ENCODE data around the gene PHF2. TPM values are rescaled to one million over a fixed set of nuclear protein-coding genes. Genes with fewer than 3 reads are reported as not detected.

Gene PHF2
- total and polyA plus RNA-seq, 2 experiments from 2014 or later = 4.3 to 11.8 TPM

DNA sequence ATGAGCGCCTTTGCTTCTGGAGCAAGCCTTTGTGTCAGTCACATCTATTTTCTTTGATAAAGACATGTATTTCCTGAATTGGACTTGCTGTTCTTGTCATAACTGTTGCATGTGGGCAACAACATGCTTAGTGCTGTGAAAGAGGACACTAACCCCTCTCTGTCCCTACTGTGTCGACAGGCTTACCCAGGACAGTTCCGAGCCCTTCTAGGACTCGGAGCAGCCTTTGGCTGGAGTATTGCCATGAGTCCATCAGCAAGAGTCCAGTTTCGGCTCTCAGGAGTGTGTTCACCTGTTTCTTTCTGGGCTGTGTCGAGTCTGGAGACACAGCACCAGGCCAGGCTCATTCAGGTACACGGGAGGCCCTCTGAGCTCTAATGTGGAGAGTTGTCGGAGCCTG lies 36.1 kb upstream of the PHF2 start (continued):
- TF ChIP-seq, protein P1, sequence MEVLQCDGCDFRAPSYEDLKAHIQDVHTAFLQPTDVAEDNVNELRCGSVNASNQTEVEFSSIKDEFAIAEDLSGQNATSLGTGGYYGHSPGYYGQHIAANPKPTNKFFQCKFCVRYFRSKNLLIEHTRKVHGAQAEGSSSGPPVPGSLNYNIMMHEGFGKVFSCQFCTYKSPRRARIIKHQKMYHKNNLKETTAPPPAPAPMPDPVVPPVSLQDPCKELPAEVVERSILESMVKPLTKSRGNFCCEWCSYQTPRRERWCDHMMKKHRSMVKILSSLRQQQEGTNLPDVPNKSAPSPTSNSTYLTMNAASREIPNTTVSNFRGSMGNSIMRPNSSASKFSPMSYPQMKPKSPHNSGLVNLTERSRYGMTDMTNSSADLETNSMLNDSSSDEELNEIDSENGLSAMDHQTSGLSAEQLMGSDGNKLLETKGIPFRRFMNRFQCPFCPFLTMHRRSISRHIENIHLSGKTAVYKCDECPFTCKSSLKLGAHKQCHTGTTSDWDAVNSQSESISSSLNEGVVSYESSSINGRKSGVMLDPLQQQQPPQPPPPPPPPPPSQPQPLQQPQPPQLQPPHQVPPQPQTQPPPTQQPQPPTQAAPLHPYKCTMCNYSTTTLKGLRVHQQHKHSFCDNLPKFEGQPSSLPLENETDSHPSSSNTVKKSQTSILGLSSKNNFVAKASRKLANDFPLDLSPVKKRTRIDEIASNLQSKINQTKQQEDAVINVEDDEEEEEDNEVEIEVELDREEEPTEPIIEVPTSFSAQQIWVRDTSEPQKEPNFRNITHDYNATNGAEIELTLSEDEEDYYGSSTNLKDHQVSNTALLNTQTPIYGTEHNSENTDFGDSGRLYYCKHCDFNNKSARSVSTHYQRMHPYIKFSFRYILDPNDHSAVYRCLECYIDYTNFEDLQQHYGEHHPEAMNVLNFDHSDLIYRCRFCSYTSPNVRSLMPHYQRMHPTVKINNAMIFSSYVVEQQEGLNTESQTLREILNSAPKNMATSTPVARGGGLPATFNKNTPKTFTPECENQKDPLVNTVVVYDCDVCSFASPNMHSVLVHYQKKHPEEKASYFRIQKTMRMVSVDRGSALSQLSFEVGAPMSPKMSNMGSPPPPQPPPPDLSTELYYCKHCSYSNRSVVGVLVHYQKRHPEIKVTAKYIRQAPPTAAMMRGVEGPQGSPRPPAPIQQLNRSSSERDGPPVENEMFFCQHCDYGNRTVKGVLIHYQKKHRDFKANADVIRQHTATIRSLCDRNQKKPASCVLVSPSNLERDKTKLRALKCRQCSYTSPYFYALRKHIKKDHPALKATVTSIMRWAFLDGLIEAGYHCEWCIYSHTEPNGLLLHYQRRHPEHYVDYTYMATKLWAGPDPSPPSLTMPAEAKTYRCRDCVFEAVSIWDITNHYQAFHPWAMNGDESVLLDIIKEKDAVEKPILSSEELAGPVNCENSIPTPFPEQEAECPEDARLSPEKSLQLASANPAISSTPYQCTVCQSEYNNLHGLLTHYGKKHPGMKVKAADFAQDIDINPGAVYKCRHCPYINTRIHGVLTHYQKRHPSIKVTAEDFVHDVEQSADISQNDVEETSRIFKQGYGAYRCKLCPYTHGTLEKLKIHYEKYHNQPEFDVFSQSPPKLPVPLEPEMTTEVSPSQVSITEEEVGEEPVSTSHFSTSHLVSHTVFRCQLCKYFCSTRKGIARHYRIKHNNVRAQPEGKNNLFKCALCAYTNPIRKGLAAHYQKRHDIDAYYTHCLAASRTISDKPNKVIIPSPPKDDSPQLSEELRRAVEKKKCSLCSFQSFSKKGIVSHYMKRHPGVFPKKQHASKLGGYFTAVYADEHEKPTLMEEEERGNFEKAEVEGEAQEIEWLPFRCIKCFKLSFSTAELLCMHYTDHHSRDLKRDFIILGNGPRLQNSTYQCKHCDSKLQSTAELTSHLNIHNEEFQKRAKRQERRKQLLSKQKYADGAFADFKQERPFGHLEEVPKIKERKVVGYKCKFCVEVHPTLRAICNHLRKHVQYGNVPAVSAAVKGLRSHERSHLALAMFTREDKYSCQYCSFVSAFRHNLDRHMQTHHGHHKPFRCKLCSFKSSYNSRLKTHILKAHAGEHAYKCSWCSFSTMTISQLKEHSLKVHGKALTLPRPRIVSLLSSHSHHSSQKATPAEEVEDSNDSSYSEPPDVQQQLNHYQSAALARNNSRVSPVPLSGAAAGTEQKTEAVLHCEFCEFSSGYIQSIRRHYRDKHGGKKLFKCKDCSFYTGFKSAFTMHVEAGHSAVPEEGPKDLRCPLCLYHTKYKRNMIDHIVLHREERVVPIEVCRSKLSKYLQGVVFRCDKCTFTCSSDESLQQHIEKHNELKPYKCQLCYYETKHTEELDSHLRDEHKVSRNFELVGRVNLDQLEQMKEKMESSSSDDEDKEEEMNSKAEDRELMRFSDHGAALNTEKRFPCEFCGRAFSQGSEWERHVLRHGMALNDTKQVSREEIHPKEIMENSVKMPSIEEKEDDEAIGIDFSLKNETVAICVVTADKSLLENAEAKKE (CRISPR knock-in tag; IDR thresholded peaks at IDR 0.05) = no peak
- no peak for TF ChIP-seq CREB1 (CRISPR knock-in tag; IDR thresholded peaks at IDR 0.05; ENCODE audit: low read depth)
- TF ChIP-seq, protein P2, sequence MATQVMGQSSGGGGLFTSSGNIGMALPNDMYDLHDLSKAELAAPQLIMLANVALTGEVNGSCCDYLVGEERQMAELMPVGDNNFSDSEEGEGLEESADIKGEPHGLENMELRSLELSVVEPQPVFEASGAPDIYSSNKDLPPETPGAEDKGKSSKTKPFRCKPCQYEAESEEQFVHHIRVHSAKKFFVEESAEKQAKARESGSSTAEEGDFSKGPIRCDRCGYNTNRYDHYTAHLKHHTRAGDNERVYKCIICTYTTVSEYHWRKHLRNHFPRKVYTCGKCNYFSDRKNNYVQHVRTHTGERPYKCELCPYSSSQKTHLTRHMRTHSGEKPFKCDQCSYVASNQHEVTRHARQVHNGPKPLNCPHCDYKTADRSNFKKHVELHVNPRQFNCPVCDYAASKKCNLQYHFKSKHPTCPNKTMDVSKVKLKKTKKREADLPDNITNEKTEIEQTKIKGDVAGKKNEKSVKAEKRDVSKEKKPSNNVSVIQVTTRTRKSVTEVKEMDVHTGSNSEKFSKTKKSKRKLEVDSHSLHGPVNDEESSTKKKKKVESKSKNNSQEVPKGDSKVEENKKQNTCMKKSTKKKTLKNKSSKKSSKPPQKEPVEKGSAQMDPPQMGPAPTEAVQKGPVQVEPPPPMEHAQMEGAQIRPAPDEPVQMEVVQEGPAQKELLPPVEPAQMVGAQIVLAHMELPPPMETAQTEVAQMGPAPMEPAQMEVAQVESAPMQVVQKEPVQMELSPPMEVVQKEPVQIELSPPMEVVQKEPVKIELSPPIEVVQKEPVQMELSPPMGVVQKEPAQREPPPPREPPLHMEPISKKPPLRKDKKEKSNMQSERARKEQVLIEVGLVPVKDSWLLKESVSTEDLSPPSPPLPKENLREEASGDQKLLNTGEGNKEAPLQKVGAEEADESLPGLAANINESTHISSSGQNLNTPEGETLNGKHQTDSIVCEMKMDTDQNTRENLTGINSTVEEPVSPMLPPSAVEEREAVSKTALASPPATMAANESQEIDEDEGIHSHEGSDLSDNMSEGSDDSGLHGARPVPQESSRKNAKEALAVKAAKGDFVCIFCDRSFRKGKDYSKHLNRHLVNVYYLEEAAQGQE (IDR thresholded peaks at IDR 0.05; ENCODE audit: unreplicated experiment) = no peak
- TF ChIP-seq NANOG (IDR thresholded peaks at IDR 0.05; ENCODE audit: borderline replicate concordance) = no peak
- TF ChIP-seq ZNF114 (CRISPR knock-in tag; IDR thresholded peaks at IDR 0.05) = no peak
- TF ChIP-seq, protein P3, sequence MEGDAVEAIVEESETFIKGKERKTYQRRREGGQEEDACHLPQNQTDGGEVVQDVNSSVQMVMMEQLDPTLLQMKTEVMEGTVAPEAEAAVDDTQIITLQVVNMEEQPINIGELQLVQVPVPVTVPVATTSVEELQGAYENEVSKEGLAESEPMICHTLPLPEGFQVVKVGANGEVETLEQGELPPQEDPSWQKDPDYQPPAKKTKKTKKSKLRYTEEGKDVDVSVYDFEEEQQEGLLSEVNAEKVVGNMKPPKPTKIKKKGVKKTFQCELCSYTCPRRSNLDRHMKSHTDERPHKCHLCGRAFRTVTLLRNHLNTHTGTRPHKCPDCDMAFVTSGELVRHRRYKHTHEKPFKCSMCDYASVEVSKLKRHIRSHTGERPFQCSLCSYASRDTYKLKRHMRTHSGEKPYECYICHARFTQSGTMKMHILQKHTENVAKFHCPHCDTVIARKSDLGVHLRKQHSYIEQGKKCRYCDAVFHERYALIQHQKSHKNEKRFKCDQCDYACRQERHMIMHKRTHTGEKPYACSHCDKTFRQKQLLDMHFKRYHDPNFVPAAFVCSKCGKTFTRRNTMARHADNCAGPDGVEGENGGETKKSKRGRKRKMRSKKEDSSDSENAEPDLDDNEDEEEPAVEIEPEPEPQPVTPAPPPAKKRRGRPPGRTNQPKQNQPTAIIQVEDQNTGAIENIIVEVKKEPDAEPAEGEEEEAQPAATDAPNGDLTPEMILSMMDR (conservative IDR thresholded peaks at IDR 0.05; ENCODE audit: low read depth in 2 of 2) = no peak
- TF ChIP-seq, protein P4, sequence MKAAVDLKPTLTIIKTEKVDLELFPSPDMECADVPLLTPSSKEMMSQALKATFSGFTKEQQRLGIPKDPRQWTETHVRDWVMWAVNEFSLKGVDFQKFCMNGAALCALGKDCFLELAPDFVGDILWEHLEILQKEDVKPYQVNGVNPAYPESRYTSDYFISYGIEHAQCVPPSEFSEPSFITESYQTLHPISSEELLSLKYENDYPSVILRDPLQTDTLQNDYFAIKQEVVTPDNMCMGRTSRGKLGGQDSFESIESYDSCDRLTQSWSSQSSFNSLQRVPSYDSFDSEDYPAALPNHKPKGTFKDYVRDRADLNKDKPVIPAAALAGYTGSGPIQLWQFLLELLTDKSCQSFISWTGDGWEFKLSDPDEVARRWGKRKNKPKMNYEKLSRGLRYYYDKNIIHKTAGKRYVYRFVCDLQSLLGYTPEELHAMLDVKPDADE (IDR thresholded peaks at IDR 0.05) = no peak
